Stimulated activated CD8-positive, alpha-beta memory T cell treated with anti-CD3 and anti-CD28 coated beads, Interleukin-15, amount 100 ng/mL, for 24 hours (primary cell): ENCODE results near the gene GNA12.
A peak's percentile ranks its signal among the peaks of the same experiment; 100 is the strongest.

Experiments used
- DNase-seq: peaks from one replicate; pipeline ENCODE4 v3.0.0-alpha.2; 2020; ENCODE audit warnings: low read depth

GNA12 gene

GRCh38 chr7:2844153-2845033 is at the start of gene GNA12:
Gene GNA12 (minus strand): TSS chr7:2844308. CDS start chr7:2844161, 147 bp downstream.
- peak; percentile 93 for DNase-seq

- DNase-seq, result no peak
These were observed 49.3 kb upstream of the GNA12 start for GRCh38 chr7:2893411-2893861.

GRCh38 chr7:2892549-2892948 is 48.4 kb upstream of the GNA12 start:
- no peak for DNase-seq

- no peak for DNase-seq
These were observed 43.7 kb upstream of the GNA12 start for GRCh38 chr7:2887816-2888215.

- no peak for DNase-seq
These were observed 42.8 kb upstream of the GNA12 start for GRCh38 chr7:2886900-2887299.

GRCh38 chr7:2886391-2886790 is 42.3 kb upstream of the GNA12 start:
- DNase-seq, result no peak

GRCh38 chr7:2884161-2884560 is 40.1 kb upstream of the GNA12 start:
- no peak for DNase-seq

- DNase-seq, result no peak
These were observed 39.0 kb upstream of the GNA12 start for GRCh38 chr7:2883101-2883500.

- DNase-seq, result no peak
These were observed 38.0 kb upstream of the GNA12 start for GRCh38 chr7:2882111-2882510.

GRCh38 chr7:2880874-2881533 is 36.9 kb upstream of the GNA12 start:
- no peak for DNase-seq

GRCh38 chr7:2880051-2880450 is 35.9 kb upstream of the GNA12 start:
- DNase-seq, result no peak

- DNase-seq, result no peak
These were observed 35.2 kb upstream of the GNA12 start for GRCh38 chr7:2879354-2879753.

GRCh38 chr7:2878306-2878705 is 34.2 kb upstream of the GNA12 start:
- DNase-seq, result no peak

- DNase-seq, result no peak
These were observed 32.1 kb upstream of the GNA12 start for GRCh38 chr7:2876031-2876731.

GRCh38 chr7:2873686-2874551 is 29.8 kb upstream of the GNA12 start:
- DNase-seq, result no peak

GRCh38 chr7:2873146-2873545 is 29.0 kb upstream of the GNA12 start:
- DNase-seq, result no peak

- no peak for DNase-seq
These were observed 28.3 kb upstream of the GNA12 start for GRCh38 chr7:2872296-2872874.

- no peak for DNase-seq
These were observed 26.4 kb upstream of the GNA12 start for GRCh38 chr7:2870471-2870931.

GRCh38 chr7:2869981-2870380 is 25.9 kb upstream of the GNA12 start:
- no peak for DNase-seq

- no peak for DNase-seq
These were observed 22.5 kb upstream of the GNA12 start for GRCh38 chr7:2866601-2867000.

- peak; percentile 45 for DNase-seq
These were observed 21.0 kb upstream of the GNA12 start for GRCh38 chr7:2864999-2865670.
